OCI-LY3 (cell line): ENCODE results near the gene CFH.

ENCODE experiments used
- H2AFZ ChIP-seq: fragments of 200-600, 300-600 bp; shearing (Covaris generic); 2 replicates; pipeline ENCODE4 v1.6.0; 2014; ENCODE audit warnings: antibody characterized with exemption, low read depth, low read length
- H3K27ac ChIP-seq: fragments of 200-600, 300-600 bp; sonication (generic); 2 replicates; pipeline ENCODE4 v1.5.1; 2014; ENCODE audit warnings: mild to moderate bottlenecking, low read length, moderate library complexity, mixed read lengths
- H3K27me3 ChIP-seq: fragments of 200-600, 300-600 bp; sonication (generic); 2 replicates; pipeline ENCODE4 v1.6.1; 2014; ENCODE audit warnings: low read depth, low read length, mixed read lengths
- H3K36me3 ChIP-seq: fragments of 200-600, 300-600 bp; sonication (generic); replicated peaks from 2 replicates; pipeline ENCODE3; 2014; ENCODE audit warnings: low read depth, low read length, mixed read lengths
- H3K4me1 ChIP-seq: fragments of 300-600, 200-600 bp; sonication (generic); 2 replicates; pipeline ENCODE4 v1.6.1; 2014; ENCODE audit warnings: low read length, mixed read lengths
- H3K4me2 ChIP-seq: fragments of 200-600, 300-600 bp; sonication (generic); 2 replicates; pipeline ENCODE4 v1.6.1; 2014; ENCODE audit warnings: low read length, mixed read lengths
- H3K4me3 ChIP-seq: fragments of 300-600, 200-600 bp; sonication (generic); 2 replicates; pipeline ENCODE4 v1.5.1; 2014; ENCODE audit warnings: antibody characterized with exemption, mild to moderate bottlenecking, low read length, moderate library complexity
- H3K79me2 ChIP-seq: fragments of 300-600, 200-600 bp; shearing (Covaris generic); 2 replicates; pipeline ENCODE4 v1.6.1; 2014; ENCODE audit warnings: mild to moderate bottlenecking, low read length, mixed read lengths
- H3K9ac ChIP-seq: fragments of 300-600, 200-600 bp; shearing (Covaris generic); 2 replicates; pipeline ENCODE4 v1.6.0; 2014; ENCODE audit warnings: mild to moderate bottlenecking, low read length, moderate library complexity
- H3K9me3 ChIP-seq: fragments of 200-600, 300-600 bp; shearing (Covaris generic); 2 replicates; pipeline ENCODE4 v1.6.1; 2014; ENCODE audit warnings: low read length, mixed read lengths; ENCODE audit not compliant: insufficient read depth
- H4K20me1 ChIP-seq: fragments of 200-600, 300-600 bp; sonication (generic); 2 replicates; pipeline ENCODE4 v1.6.1; 2016; ENCODE audit warnings: low read length, mixed read lengths; ENCODE audit not compliant: insufficient read depth
- EZH2phosphoT487 ChIP-seq: fragments of 200-600 bp; shearing (Covaris generic); IDR thresholded peaks from 2 replicates; pipeline ENCODE4 v1.6.1; 2018; ENCODE audit warnings: antibody characterized with exemption, mixed run types, low read depth
- TF ChIP-seq, protein P1 (sequence below): fragments of 200-600, 300-600 bp; sonication (generic); IDR thresholded peaks from 2 replicates; pipeline ENCODE4 v1.5.1; 2014; ENCODE audit warnings: antibody characterized with exemption, low read length, low read depth

Gene CFH

DNA sequence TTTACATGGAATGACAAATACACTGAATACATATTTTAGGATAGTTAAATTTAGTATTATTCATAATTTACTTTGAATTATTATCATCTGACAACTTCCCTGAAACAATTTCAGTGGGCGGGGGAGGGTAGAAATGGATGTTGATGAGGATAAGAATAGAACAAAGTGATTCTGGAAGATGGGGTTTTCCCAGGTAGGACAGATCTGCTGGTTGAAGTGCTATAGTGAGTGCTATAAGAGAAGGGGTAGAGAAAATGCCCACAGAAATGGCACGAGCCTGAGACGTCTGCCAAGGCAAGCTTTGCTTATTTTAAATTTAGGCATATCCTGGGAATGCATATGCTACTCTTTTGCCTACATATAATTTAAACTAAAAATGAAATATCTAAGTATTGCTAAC, 3.2 kb downstream of the CFH start:
- Histone ChIP-seq H3K36me3 (no peaks in the 10 kb centered on the region), H3K27me3 (no peaks in the 10 kb centered on the region), H3K27ac (no peak overlapping the region), H3K4me2 (no peak overlapping the region), H3K79me2 (no peaks in the 10 kb centered on the region), H3K4me1 (peaks cover 5% of the 10 kb centered on the region; the same call in 1 of the 2 replicates), H3K4me3 (no peak overlapping the region), H3K9me3 (no peaks in the 10 kb centered on the region), H4K20me1 (no peaks in the 10 kb centered on the region), H3K9ac (no peak overlapping the region), H2AFZ (no peak overlapping the region)
- TF ChIP-seq EZH2phosphoT487: no peak
- TF ChIP-seq, protein P1, sequence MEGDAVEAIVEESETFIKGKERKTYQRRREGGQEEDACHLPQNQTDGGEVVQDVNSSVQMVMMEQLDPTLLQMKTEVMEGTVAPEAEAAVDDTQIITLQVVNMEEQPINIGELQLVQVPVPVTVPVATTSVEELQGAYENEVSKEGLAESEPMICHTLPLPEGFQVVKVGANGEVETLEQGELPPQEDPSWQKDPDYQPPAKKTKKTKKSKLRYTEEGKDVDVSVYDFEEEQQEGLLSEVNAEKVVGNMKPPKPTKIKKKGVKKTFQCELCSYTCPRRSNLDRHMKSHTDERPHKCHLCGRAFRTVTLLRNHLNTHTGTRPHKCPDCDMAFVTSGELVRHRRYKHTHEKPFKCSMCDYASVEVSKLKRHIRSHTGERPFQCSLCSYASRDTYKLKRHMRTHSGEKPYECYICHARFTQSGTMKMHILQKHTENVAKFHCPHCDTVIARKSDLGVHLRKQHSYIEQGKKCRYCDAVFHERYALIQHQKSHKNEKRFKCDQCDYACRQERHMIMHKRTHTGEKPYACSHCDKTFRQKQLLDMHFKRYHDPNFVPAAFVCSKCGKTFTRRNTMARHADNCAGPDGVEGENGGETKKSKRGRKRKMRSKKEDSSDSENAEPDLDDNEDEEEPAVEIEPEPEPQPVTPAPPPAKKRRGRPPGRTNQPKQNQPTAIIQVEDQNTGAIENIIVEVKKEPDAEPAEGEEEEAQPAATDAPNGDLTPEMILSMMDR: no peak

DNA sequence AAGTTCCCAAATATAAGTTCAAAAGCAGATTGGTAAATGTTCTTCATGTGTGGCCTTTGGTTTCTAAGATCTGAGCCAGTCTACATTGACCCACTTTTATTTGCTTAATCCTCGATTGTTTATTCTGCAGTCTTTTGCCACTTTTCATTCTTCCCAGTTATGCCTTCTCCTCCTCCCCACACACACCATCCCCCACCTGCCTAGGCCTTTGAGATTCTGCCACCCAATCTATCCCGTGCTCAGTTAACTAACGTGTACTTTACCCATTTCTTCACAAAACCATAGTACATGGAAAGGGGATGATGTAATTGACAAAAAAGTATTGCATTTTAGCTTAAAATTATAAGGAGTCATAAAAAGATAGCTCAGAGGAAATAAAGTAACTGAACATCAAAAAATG, 3.7 kb downstream of the CFH start:
- H3K27ac ChIP-seq: no peak overlapping the region
- no peaks in the 10 kb centered on the region for H3K36me3 ChIP-seq
- TF ChIP-seq EZH2phosphoT487: no peak
- no peaks in the 10 kb centered on the region for H3K9me3 ChIP-seq
- H4K20me1 ChIP-seq: no peaks in the 10 kb centered on the region
- H3K9ac ChIP-seq: no peak overlapping the region
- H3K4me3 ChIP-seq: no peak overlapping the region
- no peak overlapping the region for H3K4me2 ChIP-seq
- H3K79me2 ChIP-seq: no peaks in the 10 kb centered on the region
- H3K4me1 ChIP-seq: peaks cover 5% of the 10 kb centered on the region; the same call in 1 of the 2 replicates
- no peak overlapping the region for H2AFZ ChIP-seq
- no peaks in the 10 kb centered on the region for H3K27me3 ChIP-seq

DNA sequence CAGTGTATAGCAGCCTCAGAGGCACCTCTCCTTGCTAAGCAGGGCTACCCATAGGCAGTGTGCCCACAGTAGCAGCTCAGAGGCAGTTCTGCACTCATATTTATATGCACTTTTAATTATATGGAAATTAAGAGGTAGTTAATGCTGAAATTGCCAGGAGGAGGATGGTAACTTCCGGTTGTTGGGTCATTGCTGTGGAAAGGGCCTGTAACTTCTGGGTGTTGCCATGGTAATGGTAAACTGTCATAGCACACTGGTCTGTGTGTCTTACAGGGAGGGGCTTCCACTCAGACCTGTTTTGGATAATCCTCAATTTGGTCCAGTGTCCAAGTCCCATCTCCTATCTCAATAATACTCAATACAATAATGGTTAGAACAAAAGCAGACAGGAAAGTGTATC, 7.6 kb downstream of the CFH start:
- Histone ChIP-seq H3K4me3 (no peak overlapping the region), H3K79me2 (no peaks in the 10 kb centered on the region), H3K4me2 (no peak overlapping the region), H3K4me1 (no peaks in the 10 kb centered on the region), H4K20me1 (no peaks in the 10 kb centered on the region), H3K9ac (no peak overlapping the region), H3K27me3 (no peaks in the 10 kb centered on the region), H3K36me3 (no peaks in the 10 kb centered on the region), H2AFZ (peak overlapping the region; percentile 36; the same call in 1 of the 2 replicates), H3K27ac (no peak overlapping the region), H3K9me3 (no peaks in the 10 kb centered on the region)
- TF ChIP-seq, protein P1: no peak
- TF ChIP-seq EZH2phosphoT487: no peak

DNA sequence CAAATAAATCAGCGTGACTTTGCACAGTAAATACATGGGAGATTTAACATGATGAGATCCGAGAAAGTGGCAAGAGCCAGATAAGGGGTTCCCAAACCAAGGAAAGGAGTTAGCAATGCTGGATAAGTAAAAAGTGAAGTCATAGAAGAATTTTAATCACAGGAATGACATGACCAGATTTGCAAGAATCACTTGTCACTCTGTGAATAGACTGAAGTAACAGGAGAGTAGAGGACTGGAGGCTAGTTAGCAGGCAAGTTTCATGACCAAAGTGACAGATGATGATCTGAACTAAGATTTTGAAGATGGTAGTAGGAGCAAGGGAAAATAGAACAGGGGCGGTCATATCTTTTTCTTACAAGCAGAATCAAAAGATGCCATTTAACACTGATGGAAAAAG, 8.4 kb downstream of the CFH start:
- Histone ChIP-seq H3K36me3 (no peaks in the 10 kb centered on the region), H3K9ac (no peak overlapping the region), H3K9me3 (no peaks in the 10 kb centered on the region), H3K27me3 (no peaks in the 10 kb centered on the region), H3K4me1 (no peaks in the 10 kb centered on the region), H3K27ac (no peak overlapping the region), H3K4me2 (no peak overlapping the region; the same call in 1 of the 2 replicates), H2AFZ (peak overlapping the region; percentile 90; the same call in 1 of the 2 replicates), H4K20me1 (no peaks in the 10 kb centered on the region), H3K4me3 (no peak overlapping the region), H3K79me2 (no peaks in the 10 kb centered on the region)
- TF ChIP-seq, protein P1: no peak
- no peak for TF ChIP-seq EZH2phosphoT487

DNA sequence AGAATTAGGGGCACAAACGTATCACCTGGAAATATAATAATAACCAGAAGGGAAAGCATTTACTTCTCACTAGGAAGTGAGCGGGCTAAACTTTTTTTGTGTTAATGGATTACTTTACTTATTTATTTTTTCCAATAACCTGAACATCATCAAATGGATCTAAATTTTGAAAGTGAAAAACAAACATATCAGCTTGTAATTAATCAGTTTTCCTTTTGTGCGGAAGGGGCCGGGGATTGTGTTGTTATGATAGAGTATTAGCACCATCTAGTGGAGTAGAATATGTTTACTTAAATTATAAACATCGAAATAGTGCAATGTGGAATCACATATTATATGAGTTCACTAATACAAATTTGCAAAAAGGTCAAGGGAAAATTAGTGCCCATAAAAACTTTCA, 9.0 kb downstream of the CFH start:
- H3K9ac ChIP-seq: peak overlapping the region; percentile 29; the same call in 1 of the 2 replicates
- H3K27ac ChIP-seq: no peak overlapping the region
- H3K4me2 ChIP-seq: peak overlapping the region; percentile 65
- H4K20me1 ChIP-seq: no peaks in the 10 kb centered on the region
- peak overlapping the region; percentile 90 for H2AFZ ChIP-seq
- no peak for TF ChIP-seq EZH2phosphoT487
- TF ChIP-seq, protein P1: peak; percentile 81
- H3K79me2 ChIP-seq: no peaks in the 10 kb centered on the region
- H3K9me3 ChIP-seq: no peaks in the 10 kb centered on the region
- no peaks in the 10 kb centered on the region for H3K27me3 ChIP-seq
- no peaks in the 10 kb centered on the region for H3K36me3 ChIP-seq
- H3K4me1 ChIP-seq: no peaks in the 10 kb centered on the region
- H3K4me3 ChIP-seq: peak overlapping the region; percentile 70
